Epithelial cell of proximal tubule (primary cell): Measurements from ENCODE around the gene PCDHB15. TPM values are rescaled to one million over a fixed set of nuclear protein-coding genes. Genes with fewer than 3 reads are reported as not detected.
A peak's percentile ranks its signal among the peaks of the same experiment; 100 is the strongest.
"Not testable (repeated sequence)": the region's sequence is repeated elsewhere in the genome, so short reads cannot be mapped to it uniquely, and the experiment has no call there.

ENCODE experiments used
- DNase-seq: peaks from one replicate; pipeline ENCODE4 v3.0.0-alpha.2; 2011; ENCODE audit warnings: low read depth
- H3K4me3 ChIP-seq: 2 replicates; pipeline ENCODE4 v1.5.1; 2011; ENCODE audit warnings: low read depth, mild to moderate bottlenecking, low read length
- total RNA-seq: library from RNA; depleted of rRNA; stranded (reverse); fragments of >200 nt; gene quantifications from 2 replicates; pipeline ENCODE4 v1.2.3, GENCODE V29; 2015
- TF ChIP-seq, protein P1 (sequence below): conservative IDR thresholded peaks from 2 replicates; pipeline ENCODE4 v1.5.1; 2012; ENCODE audit warnings: low read depth, mild to moderate bottlenecking, low read length

Gene PCDHB15
- 0.07 and 0.29 TPM in 2 replicates for total RNA-seq

DNA sequence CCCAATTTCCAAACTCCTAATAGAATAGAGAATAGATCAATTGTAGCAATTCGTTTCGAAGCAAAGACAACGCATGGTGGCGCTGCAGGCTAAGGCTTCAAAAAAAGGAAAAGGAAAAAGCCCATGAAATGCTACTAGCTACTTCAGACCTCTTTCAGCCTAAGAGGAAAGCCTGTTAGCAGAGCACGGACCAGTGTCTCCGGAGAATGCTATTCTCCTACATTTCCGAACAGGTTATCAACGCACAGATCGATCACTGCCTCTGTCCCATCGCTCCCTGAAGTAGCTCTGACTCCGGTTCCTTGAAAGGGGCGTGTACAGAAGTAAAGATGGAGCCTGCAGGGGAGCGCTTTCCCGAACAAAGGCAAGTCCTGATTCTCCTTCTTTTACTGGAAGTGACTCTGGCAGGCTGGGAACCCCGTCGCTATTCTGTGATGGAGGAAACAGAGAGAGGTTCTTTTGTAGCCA lies at the start of gene PCDHB15:
Gene PCDHB15 (plus strand): TSS at position 146 of the 468 bp plus-strand sequence. CDS start 184 bp downstream, at position 330.
- TF ChIP-seq, protein P1, sequence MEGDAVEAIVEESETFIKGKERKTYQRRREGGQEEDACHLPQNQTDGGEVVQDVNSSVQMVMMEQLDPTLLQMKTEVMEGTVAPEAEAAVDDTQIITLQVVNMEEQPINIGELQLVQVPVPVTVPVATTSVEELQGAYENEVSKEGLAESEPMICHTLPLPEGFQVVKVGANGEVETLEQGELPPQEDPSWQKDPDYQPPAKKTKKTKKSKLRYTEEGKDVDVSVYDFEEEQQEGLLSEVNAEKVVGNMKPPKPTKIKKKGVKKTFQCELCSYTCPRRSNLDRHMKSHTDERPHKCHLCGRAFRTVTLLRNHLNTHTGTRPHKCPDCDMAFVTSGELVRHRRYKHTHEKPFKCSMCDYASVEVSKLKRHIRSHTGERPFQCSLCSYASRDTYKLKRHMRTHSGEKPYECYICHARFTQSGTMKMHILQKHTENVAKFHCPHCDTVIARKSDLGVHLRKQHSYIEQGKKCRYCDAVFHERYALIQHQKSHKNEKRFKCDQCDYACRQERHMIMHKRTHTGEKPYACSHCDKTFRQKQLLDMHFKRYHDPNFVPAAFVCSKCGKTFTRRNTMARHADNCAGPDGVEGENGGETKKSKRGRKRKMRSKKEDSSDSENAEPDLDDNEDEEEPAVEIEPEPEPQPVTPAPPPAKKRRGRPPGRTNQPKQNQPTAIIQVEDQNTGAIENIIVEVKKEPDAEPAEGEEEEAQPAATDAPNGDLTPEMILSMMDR, result peak; percentile 23
- DNase-seq, result no peak
- peak within 1 kb of the TSS; percentile 18 for H3K4me3 ChIP-seq

DNA sequence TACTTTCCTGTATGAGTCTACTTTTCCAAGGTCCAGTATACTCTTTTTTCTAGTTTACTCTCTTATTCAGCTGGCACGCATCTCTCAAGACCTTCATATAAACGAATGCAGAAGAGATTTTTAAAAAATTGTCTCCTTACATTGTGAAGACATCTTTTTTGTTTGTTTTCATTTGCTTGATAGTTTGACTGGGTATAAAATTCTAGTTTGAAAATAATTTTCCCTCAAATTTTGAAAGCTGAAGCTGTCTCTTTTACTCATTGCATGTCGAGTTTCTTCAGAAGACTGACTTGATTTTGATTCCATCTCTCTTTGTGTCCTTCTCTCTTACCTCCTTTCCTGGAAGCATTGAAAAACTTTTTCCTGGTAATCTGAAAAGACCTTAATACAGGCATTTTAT lies 48.8 kb upstream of the PCDHB15 start:
- no peak for DNase-seq
- no peak overlapping the region for H3K4me3 ChIP-seq
- TF ChIP-seq, protein P1, result no peak

DNA sequence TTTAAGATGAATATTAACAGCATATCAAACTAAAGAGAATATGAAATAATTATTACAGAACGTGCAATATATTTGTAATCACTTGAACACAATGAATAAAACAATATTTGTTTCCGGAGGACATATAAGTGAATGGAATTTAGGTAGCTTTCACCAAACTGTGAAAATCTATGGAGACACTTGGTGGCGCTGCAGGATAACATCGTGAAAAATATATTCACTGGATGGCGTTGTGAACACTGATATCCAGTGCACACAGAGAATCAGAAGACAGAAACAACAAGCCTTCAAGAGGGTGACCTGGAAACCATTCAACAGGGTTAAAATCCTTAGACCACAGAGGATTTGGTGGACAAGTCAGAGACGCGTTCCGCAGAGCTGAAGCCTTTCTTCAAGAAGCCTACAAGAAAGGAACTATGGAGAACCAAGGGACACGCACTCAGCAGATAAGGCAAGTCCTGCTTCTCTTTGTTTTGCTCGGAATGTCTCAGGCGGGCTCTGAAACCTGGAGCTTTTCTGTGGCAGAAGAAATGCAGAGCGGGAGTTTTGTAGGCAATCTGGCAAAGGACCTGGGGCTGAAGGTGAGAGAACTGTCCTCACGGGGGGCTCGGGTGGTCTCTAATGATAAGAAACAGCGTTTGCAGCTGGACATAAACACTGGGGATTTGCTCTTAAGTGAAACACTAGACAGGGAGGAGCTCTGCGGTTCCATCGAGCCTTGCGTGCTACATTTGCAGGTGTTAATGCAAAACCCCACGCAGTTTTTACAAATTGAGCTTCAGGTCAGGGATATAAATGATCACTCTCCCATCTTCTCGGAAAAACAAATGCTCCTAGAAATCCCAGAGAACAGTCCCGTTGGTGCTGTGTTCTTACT lies 45.6 kb upstream of the PCDHB15 start, which contains the start of gene PCDHB11:
Gene PCDHB11 (plus strand): TSS at position 269 of the 877 bp plus-strand sequence. CDS start 148 bp downstream, at position 417.
- no peak within 1 kb of the TSS for H3K4me3 ChIP-seq
- TF ChIP-seq, protein P1, result peak; percentile 12
- DNase-seq, result no peak

DNA sequence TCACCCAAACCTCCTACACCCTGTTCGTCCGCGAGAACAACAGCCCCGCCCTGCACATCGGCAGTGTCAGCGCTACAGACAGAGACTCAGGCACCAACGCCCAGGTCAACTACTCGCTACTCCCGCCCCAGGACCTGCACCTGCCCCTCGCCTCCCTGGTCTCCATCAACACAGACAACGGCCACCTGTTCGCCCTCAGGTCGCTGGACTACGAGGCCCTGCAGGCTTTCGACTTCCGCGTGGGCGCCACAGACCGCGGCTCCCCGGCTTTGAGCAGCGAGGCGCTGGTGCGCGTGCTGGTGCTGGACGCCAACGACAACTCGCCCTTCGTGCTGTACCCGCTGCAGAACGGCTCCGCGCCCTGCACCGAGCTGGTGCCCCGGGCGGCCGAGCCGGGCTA lies 44.1 kb upstream of the PCDHB15 start:
- DNase-seq, result not testable (repeated sequence)

DNA sequence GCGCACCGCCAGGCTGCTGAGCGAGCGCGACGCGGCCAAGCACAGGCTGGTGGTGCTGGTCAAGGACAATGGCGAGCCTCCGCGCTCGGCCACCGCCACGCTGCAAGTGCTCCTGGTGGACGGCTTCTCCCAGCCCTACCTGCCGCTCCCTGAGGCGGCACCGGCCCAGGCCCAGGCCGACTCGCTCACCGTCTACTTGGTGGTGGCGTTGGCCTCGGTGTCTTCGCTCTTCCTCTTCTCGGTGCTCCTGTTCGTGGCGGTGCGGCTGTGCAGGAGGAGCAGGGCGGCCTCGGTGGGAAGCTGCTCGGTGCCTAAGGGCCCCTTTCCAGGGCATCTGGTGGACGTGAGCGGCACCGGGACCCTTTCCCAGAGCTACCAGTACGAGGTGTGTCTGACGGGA lies 43.5 kb upstream of the PCDHB15 start:
- not testable (repeated sequence) for H3K4me3 ChIP-seq, DNase-seq

More for the DNA sequence above, 44.1 kb upstream of the PCDHB15 start:
- H3K4me3 ChIP-seq, result not testable (repeated sequence)

DNA sequence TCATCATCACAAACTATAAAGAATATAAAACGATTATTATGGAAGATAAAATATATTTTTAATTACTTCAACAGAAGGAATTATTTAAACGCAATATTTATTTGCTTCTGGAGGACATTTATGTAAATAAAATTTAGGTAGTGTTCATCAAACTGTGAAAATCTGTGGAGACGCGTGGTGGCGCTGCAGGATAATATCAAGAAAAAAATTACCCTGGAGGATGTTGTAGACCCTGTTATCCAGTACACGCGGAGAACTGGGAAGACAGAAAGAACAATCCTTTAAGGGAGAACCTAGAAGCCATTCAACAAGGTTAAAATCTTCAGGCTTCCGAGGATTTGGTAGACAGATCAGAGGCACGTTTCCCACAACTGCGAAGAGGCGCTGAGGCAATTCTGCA lies 36.7 kb upstream of the PCDHB15 start, which contains the start of gene PCDHB12:
Gene PCDHB12 (plus strand): TSS at position 242 of the 400 bp plus-strand sequence. CDS start 189 bp downstream, outside the sequence.
- H3K4me3 ChIP-seq, result no peak within 1 kb of the TSS
- no peak for DNase-seq
- TF ChIP-seq, protein P1, result no peak

DNA sequence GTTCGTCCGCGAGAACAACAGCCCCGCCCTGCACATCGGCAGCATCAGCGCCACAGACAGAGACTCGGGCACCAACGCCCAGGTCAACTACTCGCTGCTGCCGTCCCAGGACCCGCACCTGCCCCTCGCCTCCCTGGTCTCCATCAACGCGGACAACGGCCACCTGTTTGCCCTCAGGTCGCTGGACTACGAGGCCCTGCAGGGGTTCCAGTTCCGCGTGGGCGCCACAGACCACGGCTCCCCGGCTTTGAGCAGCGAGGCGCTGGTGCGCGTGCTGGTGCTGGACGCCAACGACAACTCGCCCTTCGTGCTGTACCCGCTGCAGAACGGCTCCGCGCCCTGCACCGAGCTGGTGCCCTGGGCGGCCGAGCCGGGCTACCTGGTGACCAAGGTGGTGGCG lies 34.9 kb upstream of the PCDHB15 start:
- not testable (repeated sequence) for DNase-seq, H3K4me3 ChIP-seq

DNA sequence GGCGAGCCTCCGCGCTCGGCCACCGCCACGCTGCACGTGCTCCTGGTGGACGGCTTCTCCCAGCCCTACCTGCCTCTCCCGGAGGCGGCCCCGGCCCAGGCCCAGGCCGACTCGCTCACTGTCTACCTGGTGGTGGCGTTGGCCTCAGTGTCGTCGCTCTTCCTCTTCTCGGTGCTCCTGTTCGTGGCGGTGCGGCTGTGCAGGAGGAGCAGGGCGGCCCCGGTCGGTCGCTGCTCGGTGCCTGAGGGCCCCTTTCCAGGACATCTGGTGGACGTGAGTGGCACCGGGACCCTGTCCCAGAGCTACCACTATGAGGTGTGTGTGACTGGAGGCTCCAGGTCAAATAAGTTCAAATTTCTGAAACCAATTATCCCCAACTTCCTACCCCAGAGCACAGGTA lies 34.3 kb upstream of the PCDHB15 start:
- not testable (repeated sequence) for H3K4me3 ChIP-seq, DNase-seq
